ENCODE results near the gene CADM1. TPM values are rescaled to one million over a fixed set of nuclear protein-coding genes. Genes with fewer than 3 reads are reported as not detected.
A peak's percentile ranks its signal among the peaks of the same experiment; 100 is the strongest.

CADM1 gene
- total and polyA plus RNA-seq, 2 donors (not counting 1 experiment from before 2014, with no cell fraction given), result 15.4 to 86.0 TPM

DNA sequence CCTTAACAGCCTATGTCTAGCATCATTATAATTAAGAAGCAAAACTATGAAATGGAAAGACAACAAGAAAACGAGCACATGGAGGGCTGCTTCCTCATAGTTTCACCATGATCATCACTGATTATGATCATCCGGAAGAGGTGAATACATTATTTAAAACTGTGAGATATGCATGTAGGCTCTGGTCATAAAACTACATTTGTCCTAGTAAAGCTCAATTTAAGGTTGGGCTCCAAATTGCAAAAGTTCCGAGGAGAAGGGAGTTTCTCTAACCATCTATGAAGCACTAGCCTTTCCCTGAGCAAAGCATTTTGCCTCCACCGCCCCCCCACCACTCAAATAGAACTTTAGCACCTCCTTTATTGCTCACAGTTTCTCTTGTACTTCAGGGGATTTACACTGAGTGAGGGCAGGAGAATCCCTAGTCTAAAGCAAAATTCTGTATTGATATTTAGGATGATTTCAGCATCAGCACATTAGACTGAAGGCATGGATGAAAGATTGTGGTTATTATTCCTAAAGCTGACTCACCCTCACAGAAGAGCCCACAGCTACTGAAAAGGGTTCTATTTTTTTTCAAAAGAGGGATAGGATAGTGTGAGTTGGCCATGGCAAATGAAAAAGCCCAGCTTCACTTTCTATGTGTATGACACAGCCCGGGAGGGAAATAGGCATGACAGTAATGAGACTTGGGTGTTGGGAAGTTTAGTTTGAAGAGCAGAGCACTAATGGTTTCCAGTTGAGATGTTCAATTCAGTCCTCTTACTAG lies 203.4 kb downstream of the CADM1 start:
- Histone ChIP-seq H3K9ac (ENCODE audit: insufficient read depth, low read length) (no peak overlapping the region), H2AFZ (ENCODE audit: low read length) (no peak overlapping the region), H3K27me3 (ENCODE audit: control insufficient read depth, insufficient read depth, low read length) (no peaks in the 10 kb centered on the region), H3K4me3 (replicated peaks in 1 of 4; ENCODE audit: control extremely low read depth in 1 of 4, insufficient read depth in 1 of 4, low read depth in 3 of 4, low read length in 4 of 4) (no peak overlapping the region), H3K79me2 (ENCODE audit: control insufficient read depth, insufficient read depth, low read length) (no peaks in the 10 kb centered on the region), H3K36me3 (ENCODE audit: control insufficient read depth, insufficient read depth, low read length) (no peaks in the 10 kb centered on the region), H4K20me1 (ENCODE audit: control insufficient read depth, extremely low read depth, insufficient read depth, low read length) (no peaks in the 10 kb centered on the region), H3K4me2 (ENCODE audit: extremely low read depth, insufficient read depth, low read length) (no peak overlapping the region), H3K9me3 (ENCODE audit: control insufficient read depth, insufficient read depth, low read depth, low read length) (no peaks in the 10 kb centered on the region), H3K27ac (ENCODE audit: insufficient read depth, low read length) (no peak overlapping the region), H3K4me1 (ENCODE audit: control insufficient read depth, extremely low read depth, insufficient read depth, low read length) (no peaks in the 10 kb centered on the region)
- TF ChIP-seq, protein P1, sequence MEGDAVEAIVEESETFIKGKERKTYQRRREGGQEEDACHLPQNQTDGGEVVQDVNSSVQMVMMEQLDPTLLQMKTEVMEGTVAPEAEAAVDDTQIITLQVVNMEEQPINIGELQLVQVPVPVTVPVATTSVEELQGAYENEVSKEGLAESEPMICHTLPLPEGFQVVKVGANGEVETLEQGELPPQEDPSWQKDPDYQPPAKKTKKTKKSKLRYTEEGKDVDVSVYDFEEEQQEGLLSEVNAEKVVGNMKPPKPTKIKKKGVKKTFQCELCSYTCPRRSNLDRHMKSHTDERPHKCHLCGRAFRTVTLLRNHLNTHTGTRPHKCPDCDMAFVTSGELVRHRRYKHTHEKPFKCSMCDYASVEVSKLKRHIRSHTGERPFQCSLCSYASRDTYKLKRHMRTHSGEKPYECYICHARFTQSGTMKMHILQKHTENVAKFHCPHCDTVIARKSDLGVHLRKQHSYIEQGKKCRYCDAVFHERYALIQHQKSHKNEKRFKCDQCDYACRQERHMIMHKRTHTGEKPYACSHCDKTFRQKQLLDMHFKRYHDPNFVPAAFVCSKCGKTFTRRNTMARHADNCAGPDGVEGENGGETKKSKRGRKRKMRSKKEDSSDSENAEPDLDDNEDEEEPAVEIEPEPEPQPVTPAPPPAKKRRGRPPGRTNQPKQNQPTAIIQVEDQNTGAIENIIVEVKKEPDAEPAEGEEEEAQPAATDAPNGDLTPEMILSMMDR (conservative IDR thresholded peaks at IDR 0.05 in 1 of 2, IDR thresholded peaks at IDR 0.05 in 1 of 2; ENCODE audit: low read depth in 1 of 2, low read length in 2 of 2), result no peak
- no peak for TF ChIP-seq EZH2 (IDR thresholded peaks at IDR 0.05; ENCODE audit: low read length, missing control alignments)
- DNase-seq (ENCODE audit: low read depth in 2 of 2), result peak in 1 of 2 donors; percentile 84

DNA sequence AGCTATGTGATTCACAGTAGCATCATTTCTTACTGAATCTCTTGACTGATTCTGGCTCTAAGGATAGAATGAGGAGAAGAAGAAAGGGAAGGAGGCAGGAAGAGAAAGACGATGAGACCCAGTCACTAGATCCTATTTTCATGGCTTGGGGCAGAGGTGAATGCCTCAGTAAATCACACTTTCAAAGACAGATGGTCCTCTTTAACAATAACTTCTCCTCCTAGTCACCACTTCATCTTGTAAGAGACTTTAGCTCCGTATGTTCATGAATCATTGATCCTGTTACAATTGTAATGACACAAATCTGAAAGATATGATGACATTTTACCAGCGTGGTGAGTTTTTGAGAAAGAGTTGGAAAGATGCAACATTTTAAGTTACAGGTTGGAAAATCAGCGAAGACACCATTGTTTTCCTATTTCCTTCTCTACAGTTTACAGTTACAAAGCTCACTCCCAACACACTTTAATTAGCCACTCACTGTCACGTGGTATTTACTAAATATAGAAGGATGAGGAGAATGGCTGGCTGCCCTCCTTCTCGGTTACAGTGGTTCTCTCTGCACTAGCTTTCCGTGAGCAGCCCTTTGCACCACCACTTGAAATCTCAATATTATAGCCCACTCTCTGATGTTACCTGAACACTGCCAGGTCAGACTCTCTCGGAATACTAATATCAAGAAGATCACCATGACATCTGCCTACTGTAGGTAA lies 205.8 kb downstream of the CADM1 start:
- TF ChIP-seq, protein P1 (conservative IDR thresholded peaks at IDR 0.05 in 1 of 2, IDR thresholded peaks at IDR 0.05 in 1 of 2; ENCODE audit: low read depth in 1 of 2, low read length in 2 of 2), result no peak
- no peak for TF ChIP-seq EZH2 (IDR thresholded peaks at IDR 0.05; ENCODE audit: low read length, missing control alignments)
- Histone ChIP-seq H3K36me3 (ENCODE audit: control insufficient read depth, insufficient read depth, low read length) (no peaks in the 10 kb centered on the region), H3K4me1 (ENCODE audit: control insufficient read depth, extremely low read depth, insufficient read depth, low read length) (no peaks in the 10 kb centered on the region), H3K4me3 (replicated peaks in 1 of 4; ENCODE audit: control extremely low read depth in 1 of 4, insufficient read depth in 1 of 4, low read depth in 3 of 4, low read length in 4 of 4) (no peak overlapping the region), H3K27ac (ENCODE audit: insufficient read depth, low read length) (no peak overlapping the region), H3K27me3 (ENCODE audit: control insufficient read depth, insufficient read depth, low read length) (no peaks in the 10 kb centered on the region), H3K4me2 (ENCODE audit: extremely low read depth, insufficient read depth, low read length) (no peak overlapping the region), H2AFZ (ENCODE audit: low read length) (no peak overlapping the region), H3K9ac (ENCODE audit: insufficient read depth, low read length) (no peak overlapping the region), H4K20me1 (ENCODE audit: control insufficient read depth, extremely low read depth, insufficient read depth, low read length) (no peaks in the 10 kb centered on the region), H3K9me3 (ENCODE audit: control insufficient read depth, insufficient read depth, low read depth, low read length) (no peaks in the 10 kb centered on the region), H3K79me2 (ENCODE audit: control insufficient read depth, insufficient read depth, low read length) (no peaks in the 10 kb centered on the region)
- no peak for DNase-seq (ENCODE audit: low read depth in 2 of 2)

DNA sequence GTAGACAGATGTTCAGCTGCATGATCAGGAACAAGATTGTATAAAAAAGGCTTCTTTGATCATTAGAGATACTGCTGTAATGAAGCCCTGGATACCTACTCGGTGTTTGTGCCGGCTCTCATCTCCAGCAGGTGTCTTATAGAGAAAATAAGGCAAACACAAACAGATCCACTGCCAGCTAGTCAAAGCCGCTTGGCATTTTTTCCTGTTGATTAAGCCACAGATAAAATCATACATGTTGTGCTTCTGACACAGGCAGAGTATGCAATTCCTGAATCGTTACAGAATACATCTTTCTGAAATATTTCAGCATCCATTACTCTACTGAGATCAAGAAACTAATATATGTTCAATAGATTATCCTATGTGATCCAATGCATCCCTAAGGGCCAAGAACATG lies 206.9 kb downstream of the CADM1 start:
- Histone ChIP-seq H3K9me3 (ENCODE audit: control insufficient read depth, insufficient read depth, low read depth, low read length) (no peaks in the 10 kb centered on the region), H3K9ac (ENCODE audit: insufficient read depth, low read length) (no peak overlapping the region), H3K4me1 (ENCODE audit: control insufficient read depth, extremely low read depth, insufficient read depth, low read length) (no peaks in the 10 kb centered on the region), H3K4me2 (ENCODE audit: extremely low read depth, insufficient read depth, low read length) (no peak overlapping the region), H2AFZ (ENCODE audit: low read length) (no peak overlapping the region), H3K27ac (ENCODE audit: insufficient read depth, low read length) (no peak overlapping the region), H3K4me3 (replicated peaks in 1 of 4; ENCODE audit: control extremely low read depth in 1 of 4, insufficient read depth in 1 of 4, low read depth in 3 of 4, low read length in 4 of 4) (no peak overlapping the region), H3K79me2 (ENCODE audit: control insufficient read depth, insufficient read depth, low read length) (no peaks in the 10 kb centered on the region), H4K20me1 (ENCODE audit: control insufficient read depth, extremely low read depth, insufficient read depth, low read length) (no peaks in the 10 kb centered on the region), H3K36me3 (ENCODE audit: control insufficient read depth, insufficient read depth, low read length) (no peaks in the 10 kb centered on the region), H3K27me3 (ENCODE audit: control insufficient read depth, insufficient read depth, low read length) (no peaks in the 10 kb centered on the region)
- no peak for TF ChIP-seq EZH2 (IDR thresholded peaks at IDR 0.05; ENCODE audit: low read length, missing control alignments)
- TF ChIP-seq, protein P1 (conservative IDR thresholded peaks at IDR 0.05 in 1 of 2, IDR thresholded peaks at IDR 0.05 in 1 of 2; ENCODE audit: low read depth in 1 of 2, low read length in 2 of 2), result no peak
- DNase-seq (ENCODE audit: low read depth in 2 of 2), result no peak
